Body of pancreas (tissue), 4 donors: ENCODE data around the gene PPAN. TPM values are rescaled to one million over a fixed set of nuclear protein-coding genes. Genes with fewer than 3 reads are reported as not detected.
A peak's percentile ranks its signal among the peaks of the same experiment; 100 is the strongest.

Experiments used
- ATAC-seq: fragments of 150-250 bp; one replicate; pipeline ENCODE4 v1.9.1; 2016
- DNase-seq, 4 donors: peaks; one replicate each; pipeline ENCODE4 v3.0.0-alpha.2; 2019
- H3K27ac ChIP-seq, 4 donors: fragments of 200-600 bp; sonication (generic); 1 replicate in 3 of 4; 2 replicates in 1 of 4; pipeline versions ENCODE4 v1.5.1 to v1.6.1; 2016 to 2019; ENCODE audit warnings: mild to moderate bottlenecking in 1 of 4, mixed read lengths in 1 of 4, moderate library complexity in 1 of 4
- H3K27me3 ChIP-seq, 2 donors: fragments of 200-600 bp; sonication (generic); one replicate each; pipeline ENCODE4 v1.6.0; 2016; ENCODE audit warnings: mild to moderate bottlenecking in 1 of 2
- H3K36me3 ChIP-seq, 2 donors: fragments of 200-600 bp; sonication (generic); replicated peaks in 1 of 2; 2 replicates each; pipeline ENCODE4 v1.5.1; 2016; ENCODE audit warnings: low read depth in 2 of 2; ENCODE audit not compliant: insufficient read depth in 1 of 2
- H3K4me1 ChIP-seq: fragments of 200-600 bp; sonication (generic); one replicate; pipeline ENCODE4 v1.6.0; 2016
- H3K4me3 ChIP-seq, 2 donors: fragments of 200-600 bp; sonication (generic); 1 replicate in 1 of 2; 2 replicates in 1 of 2; pipeline ENCODE4 v1.5.1; 2016 to 2019
- H3K9me3 ChIP-seq, 3 donors: fragments of 200-600 bp; sonication (generic); 1 replicate in 2 of 3; 2 replicates in 1 of 3; pipeline ENCODE4 v1.5.1; 2016
- POLR2A ChIP-seq, 3 donors: fragments of 450-650 bp; IDR thresholded peaks; one replicate each; pipeline ENCODE4 v1.6.1; 2016; ENCODE audit warnings: antibody characterized with exemption in 3 of 3, mild to moderate bottlenecking in 2 of 3
- WGBS, 2 donors: methylation state at CpG; one replicate each; pipeline ENCODE4 v1.1.5; 2017; 5-methylcytosine and 5-hydroxymethylcytosine counted together
- intact Hi-C: fragments of 100-400 bp; cut with DNase I; formaldehyde crosslinking; loops from one replicate; pipeline ENCODE4 v1.15.1; 2023
- total RNA-seq, 2 donors: library from RNA; depleted of rRNA; stranded (reverse); fragments of >200 nt; gene quantifications; one replicate each; pipeline ENCODE4 v1.1.0, GENCODE V29; 2016
- TF ChIP-seq, protein P1 (sequence below), 7 experiments: fragments of 450-650 bp in 4 of 7; fragments of 200-600 bp in 3 of 7; sonication (generic) in 3 of 7; IDR thresholded peaks; one replicate each; pipeline ENCODE4 v1.5.1; 2016 to 2019; ENCODE audit warnings: antibody characterized with exemption in 7 of 7

Gene PPAN, protein sequence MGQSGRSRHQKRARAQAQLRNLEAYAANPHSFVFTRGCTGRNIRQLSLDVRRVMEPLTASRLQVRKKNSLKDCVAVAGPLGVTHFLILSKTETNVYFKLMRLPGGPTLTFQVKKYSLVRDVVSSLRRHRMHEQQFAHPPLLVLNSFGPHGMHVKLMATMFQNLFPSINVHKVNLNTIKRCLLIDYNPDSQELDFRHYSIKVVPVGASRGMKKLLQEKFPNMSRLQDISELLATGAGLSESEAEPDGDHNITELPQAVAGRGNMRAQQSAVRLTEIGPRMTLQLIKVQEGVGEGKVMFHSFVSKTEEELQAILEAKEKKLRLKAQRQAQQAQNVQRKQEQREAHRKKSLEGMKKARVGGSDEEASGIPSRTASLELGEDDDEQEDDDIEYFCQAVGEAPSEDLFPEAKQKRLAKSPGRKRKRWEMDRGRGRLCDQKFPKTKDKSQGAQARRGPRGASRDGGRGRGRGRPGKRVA
- total RNA-seq: 10 to 100 TPM; 11.5 to 14.0 TPM

DNA sequence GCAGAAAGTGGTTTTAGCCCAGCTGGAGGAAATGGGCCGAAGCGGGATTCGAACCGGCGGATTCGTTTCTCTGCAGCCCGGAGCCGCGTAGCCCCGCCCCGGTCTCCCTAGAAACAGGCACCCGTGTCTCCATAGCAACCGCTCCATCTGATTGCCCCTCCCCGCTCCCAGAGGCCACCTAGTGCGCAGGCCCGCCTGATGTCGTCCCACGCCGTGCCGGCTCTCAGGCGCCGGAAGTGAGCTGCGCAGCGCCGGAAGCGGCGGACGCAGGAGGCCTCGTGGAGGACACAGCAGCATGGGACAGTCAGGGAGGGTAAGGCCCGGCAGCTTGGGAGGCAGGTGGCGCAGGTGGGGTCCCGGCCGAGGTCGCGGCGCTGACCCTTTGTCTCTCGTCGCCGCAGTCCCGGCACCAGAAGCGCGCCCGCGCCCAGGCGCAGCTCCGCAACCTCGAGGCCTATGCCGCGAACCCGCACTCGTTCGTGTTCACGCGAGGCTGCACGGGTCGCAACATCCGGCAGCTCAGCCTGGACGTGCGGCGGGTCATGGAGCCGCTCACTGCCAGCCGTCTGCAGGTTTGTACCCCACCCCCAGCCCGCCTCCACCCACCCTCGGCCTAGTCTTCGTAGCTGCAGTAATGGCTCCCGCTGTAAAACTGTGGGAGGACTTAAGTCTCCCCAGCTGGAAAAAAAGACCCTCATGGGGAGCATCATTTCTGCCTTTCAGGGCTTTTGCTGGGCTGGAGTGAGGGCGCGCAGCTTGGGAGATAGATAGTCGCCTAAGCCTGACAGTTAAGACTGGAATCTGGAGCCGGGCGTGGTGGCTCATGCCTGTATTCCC is at the start of gene PPAN:
Gene PPAN, plus strand, starts transcription at position 263 of the 837 bp plus-strand sequence. Its CDS starts 33 bp downstream, at position 296.
- DNase-seq (peak; percentile 99 to 100 (median 99)), ATAC-seq (peak; percentile 99)
- Histone ChIP-seq H3K27ac (peak within 1 kb of the TSS in 3 of 4 donors; percentile 34 to 79 (median 70)), H3K4me1 (peaks cover 21% of the 10 kb centered on the region), H3K9me3 (no peaks in the 10 kb centered on the region), H3K27me3 (no peaks in the 10 kb centered on the region), H3K36me3 (peaks cover 24 to 28% of the 10 kb centered on the region in 2 donors), H3K4me3 (peak within 1 kb of the TSS; percentile 54 to 62)
- intact Hi-C loops: no loop called here
- TF ChIP-seq, protein P1, sequence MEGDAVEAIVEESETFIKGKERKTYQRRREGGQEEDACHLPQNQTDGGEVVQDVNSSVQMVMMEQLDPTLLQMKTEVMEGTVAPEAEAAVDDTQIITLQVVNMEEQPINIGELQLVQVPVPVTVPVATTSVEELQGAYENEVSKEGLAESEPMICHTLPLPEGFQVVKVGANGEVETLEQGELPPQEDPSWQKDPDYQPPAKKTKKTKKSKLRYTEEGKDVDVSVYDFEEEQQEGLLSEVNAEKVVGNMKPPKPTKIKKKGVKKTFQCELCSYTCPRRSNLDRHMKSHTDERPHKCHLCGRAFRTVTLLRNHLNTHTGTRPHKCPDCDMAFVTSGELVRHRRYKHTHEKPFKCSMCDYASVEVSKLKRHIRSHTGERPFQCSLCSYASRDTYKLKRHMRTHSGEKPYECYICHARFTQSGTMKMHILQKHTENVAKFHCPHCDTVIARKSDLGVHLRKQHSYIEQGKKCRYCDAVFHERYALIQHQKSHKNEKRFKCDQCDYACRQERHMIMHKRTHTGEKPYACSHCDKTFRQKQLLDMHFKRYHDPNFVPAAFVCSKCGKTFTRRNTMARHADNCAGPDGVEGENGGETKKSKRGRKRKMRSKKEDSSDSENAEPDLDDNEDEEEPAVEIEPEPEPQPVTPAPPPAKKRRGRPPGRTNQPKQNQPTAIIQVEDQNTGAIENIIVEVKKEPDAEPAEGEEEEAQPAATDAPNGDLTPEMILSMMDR (IDR thresholded peaks at IDR 0.05): peak in 1 of 7 experiments; percentile 11
- peak in 2 of 3 donors; percentile 76 to 77 for TF ChIP-seq POLR2A (IDR thresholded peaks at IDR 0.05)
- 1 to 5% methylated on average over 20 to 58 of the region's 71 CpGs for WGBS, 2 donors

DNA sequence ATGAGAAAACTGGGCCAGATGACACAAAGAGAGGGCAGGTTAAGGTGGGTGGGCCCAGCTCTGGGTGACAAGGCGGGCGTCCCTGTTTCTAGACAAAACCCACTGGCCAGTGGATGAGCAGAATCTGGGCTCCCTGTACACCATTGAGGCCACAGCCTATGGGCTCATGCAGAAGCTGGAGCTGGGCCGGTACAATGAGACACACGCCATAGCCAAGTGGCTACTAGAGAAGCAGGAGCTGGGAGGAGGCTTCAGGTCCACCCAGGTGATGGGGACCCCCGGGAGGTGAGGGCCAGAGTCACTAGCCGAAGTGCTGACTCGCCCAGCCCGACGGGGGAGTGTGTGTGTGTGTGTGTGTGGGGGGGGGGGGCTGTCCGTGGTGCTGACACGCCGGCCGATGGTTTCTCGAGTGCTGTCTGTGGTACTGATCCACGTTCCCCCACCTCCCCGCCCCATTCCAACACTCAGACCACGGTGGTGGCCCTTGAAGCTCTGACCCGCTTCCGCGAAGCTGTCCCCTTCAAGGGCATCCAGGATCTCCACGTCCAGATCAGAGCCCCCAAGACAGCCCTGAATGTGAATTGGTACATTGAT is 44.3 kb upstream of the PPAN start:
- TF ChIP-seq, protein P1 (IDR thresholded peaks at IDR 0.05): no peak
- TF ChIP-seq POLR2A (IDR thresholded peaks at IDR 0.05): no peak
- intact Hi-C loops: no loop called here
- H3K9me3 ChIP-seq: no peaks in the 10 kb centered on the region
- H3K27ac ChIP-seq: no peak overlapping the region
- no peak for ATAC-seq
- no peak for DNase-seq
- no peaks in the 10 kb centered on the region for H3K27me3 ChIP-seq
- no peaks in the 10 kb centered on the region for H3K36me3 ChIP-seq
- H3K4me3 ChIP-seq: no peak overlapping the region
- H3K4me1 ChIP-seq: no peaks in the 10 kb centered on the region
- 19 to 56% methylated on average over 5 to 19 of the region's 21 CpGs for WGBS, 2 donors

DNA sequence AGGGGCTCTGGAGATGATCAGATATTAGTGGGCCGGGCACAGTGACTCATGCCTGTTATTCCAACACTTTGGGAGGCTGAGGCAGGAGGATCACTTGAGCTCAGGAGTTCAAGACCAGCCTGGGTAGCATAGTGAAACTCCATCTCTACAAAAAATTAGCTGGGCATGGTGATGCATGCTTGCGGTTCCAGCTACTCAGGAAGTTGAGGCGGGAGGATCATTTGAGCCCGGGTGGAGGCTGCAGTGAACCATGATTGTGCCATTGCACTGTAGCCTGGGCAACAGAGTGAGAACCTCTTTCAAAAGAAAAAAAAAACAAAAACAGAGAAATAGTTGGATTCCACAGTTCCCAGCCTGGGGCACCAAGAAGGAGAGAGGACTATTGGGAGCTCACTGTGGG is 38.0 kb upstream of the PPAN start:
- no peaks in the 10 kb centered on the region for H3K36me3 ChIP-seq
- intact Hi-C loops: no loop called here
- no peaks in the 10 kb centered on the region for H3K4me1 ChIP-seq
- H3K4me3 ChIP-seq: no peak overlapping the region
- H3K27me3 ChIP-seq: no peaks in the 10 kb centered on the region
- no peak overlapping the region for H3K27ac ChIP-seq
- no peak for DNase-seq
- 49 to 69% methylated on average over 4 of the region's 4 CpGs for WGBS, 2 donors
- TF ChIP-seq POLR2A (IDR thresholded peaks at IDR 0.05): no peak
- TF ChIP-seq, protein P1 (IDR thresholded peaks at IDR 0.05): no peak
- ATAC-seq: no peak
- H3K9me3 ChIP-seq: no peaks in the 10 kb centered on the region

DNA sequence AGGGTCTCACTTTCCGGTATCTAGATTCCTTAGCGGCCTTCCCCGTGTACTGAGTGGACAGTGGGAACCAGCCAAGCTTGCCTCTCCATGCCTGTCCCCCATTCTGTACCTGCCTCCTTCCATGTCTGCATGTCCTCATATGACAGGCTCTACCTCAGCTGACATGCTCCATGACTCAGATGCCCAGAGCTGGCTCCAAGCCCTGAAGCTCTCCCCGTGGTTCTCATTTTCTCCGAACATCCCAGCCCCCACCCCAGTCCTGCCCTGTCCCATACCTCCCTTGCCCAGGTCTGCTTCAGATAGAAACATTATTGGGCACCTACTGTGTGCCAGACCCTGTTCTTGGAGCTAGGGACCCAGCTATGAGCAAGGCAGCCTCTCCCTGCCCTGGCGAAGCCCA is 37.1 kb upstream of the PPAN start:
- Histone ChIP-seq H3K4me1 (no peaks in the 10 kb centered on the region), H3K4me3 (no peak overlapping the region), H3K27me3 (no peaks in the 10 kb centered on the region), H3K27ac (no peak overlapping the region), H3K36me3 (no peaks in the 10 kb centered on the region), H3K9me3 (no peaks in the 10 kb centered on the region)
- ATAC-seq (no peak), DNase-seq (no peak)
- 57 to 81% methylated on average over 6 of the region's 6 CpGs for WGBS, 2 donors
- TF ChIP-seq POLR2A (IDR thresholded peaks at IDR 0.05): no peak
- TF ChIP-seq, protein P1 (IDR thresholded peaks at IDR 0.05): no peak
- intact Hi-C loops: no loop called here
